Activated CD4-positive, alpha-beta T cell treated with anti-CD3 and anti-CD28 coated beads for 24 hours (primary cell): ENCODE measurements around the gene STK11.

Experiments used
- DNase-seq, 2 donors: peaks; one replicate each; pipeline ENCODE4 v3.0.0-alpha.2; 2020; ENCODE audit warnings: low read depth in 2 of 2

STK11 gene

GRCh38 chr19:1261798-1262622, 56.4 kb downstream of the STK11 start:
- no peak for DNase-seq

DNA sequence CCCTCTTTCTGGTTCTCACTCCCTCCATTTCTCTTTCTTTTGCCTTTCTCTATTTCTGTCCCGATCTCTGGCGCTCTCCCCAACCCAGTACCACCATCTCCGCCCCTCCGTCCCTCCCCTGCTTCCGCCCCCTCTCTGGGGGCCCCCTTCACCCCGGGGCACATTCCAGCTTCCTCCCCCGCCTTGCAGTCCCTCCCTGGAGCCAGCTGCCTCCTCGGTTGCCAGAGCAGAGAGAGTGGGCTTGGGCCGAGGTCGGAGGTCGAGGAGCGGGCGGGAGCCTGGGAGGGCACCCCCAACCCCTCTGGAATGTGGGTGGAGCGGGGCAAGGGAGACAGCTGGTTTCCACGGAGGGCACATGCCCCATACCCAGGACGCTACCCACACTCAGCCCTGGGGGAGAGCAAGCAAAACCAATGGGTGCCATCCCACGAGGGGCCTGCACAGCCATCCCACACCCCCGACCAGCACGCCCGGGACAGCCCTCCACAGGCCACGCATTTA, 57.1 kb downstream of the STK11 start:
- DNase-seq = no peak

- no peak for DNase-seq
Observed at GRCh38 chr19:1263188-1263587, 57.6 kb downstream of the STK11 start.

DNA sequence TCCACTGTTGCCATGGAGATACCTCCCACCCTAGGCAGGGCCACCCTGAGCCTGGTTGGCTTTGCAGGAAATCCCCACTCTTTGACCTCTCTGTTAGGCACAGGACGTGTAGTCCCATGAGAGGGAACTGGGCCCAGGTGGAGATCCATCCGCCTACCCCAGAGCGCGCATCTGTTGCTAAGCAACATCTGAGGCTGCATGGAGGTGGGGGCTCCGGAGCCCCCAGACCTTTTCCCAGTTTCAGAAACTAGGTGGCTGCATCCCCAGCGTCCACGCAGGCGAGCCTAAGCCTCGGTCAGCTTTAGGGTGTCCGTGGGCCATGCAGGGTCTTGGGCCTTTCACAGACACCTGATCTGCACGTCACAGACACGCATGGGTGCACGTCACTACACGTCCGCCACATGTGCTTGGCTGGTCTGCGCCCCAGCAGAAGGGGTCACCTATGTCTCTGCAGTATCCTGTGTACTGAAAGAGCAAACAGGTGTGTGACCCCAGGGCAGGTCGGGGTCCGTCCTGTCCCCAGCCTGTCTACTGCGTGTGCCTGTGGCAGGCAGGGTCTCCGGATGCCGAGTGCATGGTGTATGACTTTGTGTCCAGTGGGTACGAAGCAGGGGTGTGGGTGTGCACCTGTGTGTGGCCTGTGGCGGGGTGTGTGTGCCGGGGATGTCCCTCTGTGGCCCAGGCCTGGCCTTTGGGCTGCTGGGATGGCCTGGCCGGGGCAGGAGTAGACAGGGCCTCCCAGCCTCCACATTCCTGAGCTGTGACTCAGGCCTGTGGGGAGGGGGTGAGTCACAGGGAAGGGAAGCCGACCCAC, 59.4 kb downstream of the STK11 start:
- no peak for DNase-seq

GRCh38 chr19:1265615-1266128, 60.1 kb downstream of the STK11 start:
- DNase-seq = peak in 1 of 2 donors; percentile 27

DNA sequence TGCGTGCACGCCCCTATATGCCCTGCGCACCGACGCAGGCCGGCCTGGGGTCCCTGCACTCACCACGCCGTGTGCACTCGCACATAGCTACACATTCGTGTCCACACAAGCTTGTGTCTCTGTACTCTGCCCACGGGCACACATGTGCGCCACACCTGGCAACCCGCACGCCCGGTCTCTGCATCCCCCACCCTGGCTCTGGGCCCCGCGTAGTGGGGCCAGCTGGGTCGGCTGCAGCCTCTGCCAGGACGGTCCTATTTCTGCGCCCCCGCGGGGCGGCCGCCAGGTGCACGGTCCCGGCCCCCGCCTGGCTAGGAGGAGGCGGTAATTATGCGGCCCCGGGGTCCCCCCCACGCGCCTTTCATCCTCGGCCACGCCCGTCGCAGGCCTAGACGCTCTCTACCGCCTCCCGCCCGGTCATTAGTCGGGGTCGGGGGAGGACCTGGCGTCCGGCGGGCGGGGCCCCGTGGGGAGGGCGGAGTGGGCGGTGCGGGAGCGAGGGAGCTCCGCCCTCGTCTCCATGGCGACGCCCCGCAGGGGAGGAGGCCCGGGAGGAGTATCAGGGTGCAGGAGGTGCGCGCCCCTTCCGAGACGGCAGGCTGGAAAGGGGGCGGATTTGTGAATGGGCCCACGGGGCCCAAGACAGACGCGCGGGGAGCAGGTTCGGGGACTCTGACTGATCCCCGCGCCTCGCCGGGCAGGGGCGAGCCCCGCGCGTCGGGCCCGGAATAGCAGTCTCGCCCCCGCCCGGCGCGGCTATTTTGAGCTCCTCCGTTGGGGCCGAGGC, 60.7 kb downstream of the STK11 start:
- peak; percentile 69 to 78 for DNase-seq

DNA sequence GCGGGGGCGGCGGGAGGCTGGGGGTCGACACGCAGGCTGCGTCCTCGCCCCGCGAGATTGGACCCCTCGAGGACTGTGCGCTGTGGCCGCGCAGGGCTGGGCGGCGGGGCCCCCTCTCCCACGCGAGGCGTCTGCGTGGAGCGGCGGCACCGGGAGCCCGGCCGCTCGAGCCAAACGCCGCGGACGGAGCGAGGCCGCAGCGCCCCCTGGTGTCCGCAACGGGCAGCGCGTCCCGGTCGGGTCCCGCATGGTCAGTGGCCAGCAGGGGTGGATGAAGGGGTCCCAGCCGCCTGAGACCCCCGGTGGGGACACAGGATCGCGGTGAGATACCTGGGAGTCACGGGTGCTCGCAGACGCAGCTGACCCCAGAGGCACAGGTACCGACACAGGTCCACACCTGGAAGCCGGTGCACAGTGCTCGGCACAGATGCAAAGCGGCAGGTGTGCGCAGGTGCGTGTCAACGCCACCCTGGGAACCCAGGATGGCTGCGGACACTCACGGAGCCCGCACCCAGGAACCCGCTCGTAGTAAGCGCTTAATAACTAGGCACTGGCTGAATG, 61.4 kb downstream of the STK11 start:
- peak in 1 of 2 donors; percentile 61 for DNase-seq

- no peak for DNase-seq
Observed at GRCh38 chr19:1267477-1268225, 62.1 kb downstream of the STK11 start.

- no peak for DNase-seq
Observed at GRCh38 chr19:1268226-1269064, 62.9 kb downstream of the STK11 start.

- peak; percentile 98 to 99 for DNase-seq
Observed at GRCh38 chr19:1269065-1269477, 63.5 kb downstream of the STK11 start, which contains the start of gene CIRBP. Gene CIRBP (plus strand): TSS chr19:1269332. CDS start chr19:1270934, 1,602 bp downstream.

DNA sequence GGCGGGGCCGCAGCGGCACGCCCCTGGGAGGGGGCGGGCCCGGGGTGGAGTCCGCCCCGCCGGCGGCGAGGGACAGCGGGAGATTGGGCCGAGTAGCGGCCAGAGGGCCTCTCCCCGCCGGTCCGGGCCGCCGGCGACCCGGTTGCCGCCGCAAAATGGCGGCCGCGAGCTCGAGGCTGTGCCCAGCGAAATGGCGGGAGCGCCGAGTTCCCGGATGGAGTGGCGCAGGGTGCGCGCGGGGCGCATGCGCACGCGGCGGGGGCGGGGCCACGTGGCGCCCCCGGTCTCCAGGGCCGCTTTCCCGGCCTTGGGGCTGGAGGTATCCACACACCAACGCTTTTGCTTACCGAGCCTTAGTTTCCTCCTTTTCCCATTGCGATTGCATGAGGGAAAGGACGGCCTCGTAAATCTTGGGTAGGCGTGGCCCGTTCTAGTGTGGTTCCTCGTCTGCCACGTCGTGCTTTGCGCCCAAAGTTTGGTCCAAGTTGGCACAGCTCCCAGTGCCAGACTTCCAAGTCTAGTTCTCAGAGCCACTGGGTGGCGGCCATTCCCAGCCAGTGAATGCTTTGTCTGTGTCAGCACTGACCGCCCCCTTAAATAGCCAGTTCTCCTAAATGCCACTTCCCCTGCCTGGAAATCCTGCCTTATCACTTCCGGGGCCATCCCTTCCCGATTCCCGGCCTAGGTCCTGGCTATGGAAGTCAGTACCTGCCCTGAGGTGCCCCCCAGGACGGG, 64.1 kb downstream of the STK11 start:
- peak; percentile 77 to 80 for DNase-seq

- no peak for DNase-seq
Observed at GRCh38 chr19:1270213-1270853, 64.8 kb downstream of the STK11 start.

DNA sequence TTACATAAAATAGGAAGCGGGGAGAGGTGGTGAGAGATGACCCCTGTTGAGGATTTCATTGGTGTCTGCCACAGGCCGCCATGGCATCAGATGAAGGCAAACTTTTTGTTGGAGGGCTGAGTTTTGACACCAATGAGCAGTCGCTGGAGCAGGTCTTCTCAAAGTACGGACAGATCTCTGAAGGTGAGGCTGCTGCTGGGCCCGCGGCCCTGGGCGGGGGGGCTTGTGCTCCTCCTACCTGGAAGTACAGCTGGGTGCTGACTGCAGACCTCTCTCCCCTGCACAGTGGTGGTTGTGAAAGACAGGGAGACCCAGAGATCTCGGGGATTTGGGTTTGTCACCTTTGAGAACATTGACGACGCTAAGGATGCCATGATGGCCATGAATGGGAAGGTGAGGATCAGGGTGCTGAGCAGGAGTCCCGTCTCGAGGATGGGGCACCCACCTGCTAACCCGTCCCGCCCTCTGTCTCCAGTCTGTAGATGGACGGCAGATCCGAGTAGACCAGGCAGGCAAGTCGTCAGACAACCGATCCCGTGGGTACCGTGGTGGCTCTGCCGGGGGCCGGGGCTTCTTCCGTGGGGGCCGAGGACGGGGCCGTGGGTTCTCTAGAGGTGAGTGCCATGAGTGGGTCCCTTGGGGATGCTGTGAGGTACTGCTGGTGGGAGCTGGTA, 65.4 kb downstream of the STK11 start:
- DNase-seq = no peak

DNA sequence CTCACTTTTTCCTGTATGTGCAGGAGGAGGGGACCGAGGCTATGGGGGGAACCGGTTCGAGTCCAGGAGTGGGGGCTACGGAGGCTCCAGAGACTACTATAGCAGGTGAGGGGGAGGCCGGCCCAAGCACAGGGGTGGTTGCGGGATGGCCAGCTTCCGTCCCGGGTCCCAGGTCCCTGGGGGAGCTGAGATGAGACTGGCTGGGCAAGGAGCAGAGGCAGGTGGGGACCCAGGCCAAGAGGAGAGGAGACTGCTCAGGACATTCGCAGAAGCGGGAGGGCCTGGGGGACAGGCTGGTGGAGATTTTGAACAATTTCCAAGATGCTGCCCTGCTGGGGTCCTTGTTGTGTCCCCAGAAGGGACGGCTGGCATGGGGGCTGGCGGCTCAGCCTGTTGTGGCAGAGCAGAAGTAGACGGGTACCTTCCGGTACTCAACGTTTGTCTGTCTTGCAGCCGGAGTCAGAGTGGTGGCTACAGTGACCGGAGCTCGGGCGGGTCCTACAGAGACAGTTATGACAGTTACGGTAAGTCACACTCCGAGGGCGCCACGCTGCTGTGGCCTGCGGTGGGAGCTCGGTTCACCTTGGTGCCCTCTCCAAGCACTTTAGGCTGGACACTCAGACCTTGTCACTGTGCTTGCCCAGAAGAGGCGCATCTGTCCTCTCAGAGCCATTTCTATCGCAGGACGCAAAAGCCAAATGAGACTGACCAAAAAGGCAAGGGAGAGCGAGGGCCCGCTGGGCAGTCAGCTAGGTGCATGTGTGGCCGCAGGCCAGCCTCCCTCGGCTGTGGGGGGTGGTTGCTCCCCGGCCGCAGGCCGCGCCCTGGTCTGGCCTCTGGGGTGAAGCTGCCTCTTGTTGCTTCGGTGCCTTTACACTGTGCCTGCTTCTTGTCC, 66.2 kb downstream of the STK11 start:
- no peak for DNase-seq

- no peak for DNase-seq
Observed at GRCh38 chr19:1272423-1273262, 67.1 kb downstream of the STK11 start.
